Ovary (tissue), 9 donors: ENCODE measurements around the gene ALLC. TPM values are rescaled to one million over a fixed set of nuclear protein-coding genes. Genes with fewer than 3 reads are reported as not detected.

Source experiments
- DNase-seq, 5 donors: peaks; one replicate each; pipeline ENCODE4 v3.0.0-alpha.2; 2019 to 2020
- H3K27ac ChIP-seq, 2 donors: fragments of 200-600 bp; one replicate each; pipeline versions ENCODE4 v1.5.1 to v1.8.0; 2019 to 2022
- H3K27me3 ChIP-seq: fragments of 200-600 bp; one replicate; pipeline ENCODE4 v1.8.0; 2022
- H3K36me3 ChIP-seq: fragments of 200-600 bp; sonication (generic); one replicate; pipeline ENCODE4 v1.5.1; 2019
- H3K4me1 ChIP-seq: one replicate; pipeline ENCODE4 v1.8.1; 2013; ENCODE audit warnings: mild to moderate bottlenecking, moderate library complexity; ENCODE audit not compliant: insufficient read depth
- H3K4me3 ChIP-seq: fragments of 200-600 bp; sonication (generic); one replicate; pipeline ENCODE4 v1.5.1; 2017
- H3K9me3 ChIP-seq, 2 donors: fragments of 200-600 bp in 1 of 2; sonication (generic) in 1 of 2; one replicate each; pipeline versions ENCODE4 v1.5.1 to v1.8.1; 2013 to 2019; ENCODE audit warnings: mild to moderate bottlenecking in 1 of 2, moderate library complexity in 1 of 2
- CTCF ChIP-seq, 3 donors: fragments of 450-650 bp in 2 of 3; fragments of 200-600 bp in 1 of 3; IDR thresholded peaks; one replicate each; pipeline versions ENCODE4 v1.5.1 to v1.8.0; 2016 to 2022; ENCODE audit warnings: antibody characterized with exemption in 3 of 3, mild to moderate bottlenecking in 1 of 3
- EP300 ChIP-seq: sonication (generic); formaldehyde crosslinking; IDR thresholded peaks from one replicate; pipeline ENCODE4 v1.6.1; 2017; ENCODE audit warnings: antibody characterized with exemption
- POLR2A ChIP-seq: fragments of 450-650 bp; IDR thresholded peaks from one replicate; pipeline ENCODE4 v1.6.1; 2017; ENCODE audit warnings: antibody characterized with exemption, mild to moderate bottlenecking, moderate library complexity
- WGBS, 3 donors: extraction: QIAGEN DNeasy Blood & Tissue Kit in 1 of 3; methylation state at CpG; one replicate each; pipeline versions ENCODE4 v1.1.5 to v1.1.7; 2013 to 2017; 5-methylcytosine and 5-hydroxymethylcytosine counted together
- intact Hi-C, 4 donors: fragments of 100-400 bp; cut with DNase I; formaldehyde crosslinking; loops; one replicate each; pipeline versions ENCODE4 v1.11.0 to v1.15.1; 2022 to 2023
- polyA plus RNA-seq, 2 donors: library from polyadenylated mRNA; stranded (reverse); fragments of 200-250 nt in 1 of 2; fragments of 350-450 nt in 1 of 2; fragmentation: Illumina TruSeq in 1 of 2; extraction: RNeasy Lipid Tissue Mini Kit (QIAGEN cat#74804) in 1 of 2; gene quantifications; one replicate each; pipeline ENCODE4 v1.2.3, GENCODE V29; 2013 to 2014
- total RNA-seq, 7 donors: library from RNA; depleted of rRNA in 2 of 7; stranded (reverse); fragments of >200 nt in 2 of 7; fragmentation: NEBNext Ultra II Directional in 3 of 7; extraction: Animal tissue kit (Norgen Biotek cat#: 25700) in 3 of 7; gene quantifications; one replicate each; pipeline versions ENCODE4 v1.1.0 to v1.2.4, GENCODE V29; 2016 to 2023
- donor health status: DM: no; HTN: no; CAD: no; lungs with moderate emphysema.
- donor health status: DM: no; HTN: no; CAD: no.
- donor health status: Bipolar disorder and iron deficiency.
- donor health status: DM: yes; HTN: yes; CAD: no.
- donor health status: DM: no; HTN: no; CAD: no.
- donor health status: DM: yes; HTN: yes; CAD: no.

The ALLC gene
- total and polyA plus RNA-seq, 9 donors: 0.20 to 1.2 (median 0.76) TPM; not detected in 5

- H3K9me3 ChIP-seq: no peaks in the 10 kb centered on the region
- no peaks in the 10 kb centered on the region for H3K27me3 ChIP-seq
- H3K4me1 ChIP-seq: peaks cover 5% of the 10 kb centered on the region
- 32 to 51% (median 42%) methylated on average over 3 of the region's 3 CpGs for WGBS, 3 donors
- no peak for DNase-seq
- no peak overlapping the region for H3K4me3 ChIP-seq
- intact Hi-C loops: no loop called here
- TF ChIP-seq CTCF (IDR thresholded peaks at IDR 0.05) (no peak), EP300 (no peak), POLR2A (no peak)
- H3K36me3 ChIP-seq: no peaks in the 10 kb centered on the region
- no peak overlapping the region for H3K27ac ChIP-seq
Measured at GRCh38 chr2:3664118-3664517, 6.1 kb downstream of the ALLC start.

GRCh38 chr2:3664925-3665324, 6.9 kb downstream of the ALLC start:
- H3K4me1 ChIP-seq: peaks cover 2% of the 10 kb centered on the region
- H3K27ac ChIP-seq: no peak overlapping the region
- 17 to 51% (median 19%) methylated on average over 8 of the region's 8 CpGs for WGBS, 3 donors
- H3K4me3 ChIP-seq: no peak overlapping the region
- no peaks in the 10 kb centered on the region for H3K9me3 ChIP-seq
- no peaks in the 10 kb centered on the region for H3K36me3 ChIP-seq
- intact Hi-C loops: no loop called here
- H3K27me3 ChIP-seq: no peaks in the 10 kb centered on the region
- DNase-seq: no peak
- TF ChIP-seq CTCF (IDR thresholded peaks at IDR 0.05) (no peak), POLR2A (no peak)

GRCh38 chr2:3665886-3666612, 8.0 kb downstream of the ALLC start:
- TF ChIP-seq CTCF (IDR thresholded peaks at IDR 0.05): no peak
- Histone ChIP-seq H3K27ac (no peak overlapping the region), H3K4me1 (no peaks in the 10 kb centered on the region), H3K9me3 (no peaks in the 10 kb centered on the region), H3K27me3 (no peaks in the 10 kb centered on the region), H3K36me3 (no peaks in the 10 kb centered on the region), H3K4me3 (no peak overlapping the region)
- DNase-seq: no peak
- 80 to 84% (median 80%) methylated on average over 16 of the region's 16 CpGs for WGBS, 3 donors
- intact Hi-C loops: no loop called here

- H3K27ac ChIP-seq: no peak overlapping the region
- DNase-seq: no peak
- no peak for TF ChIP-seq CTCF (IDR thresholded peaks at IDR 0.05)
- no peak for TF ChIP-seq EP300
- TF ChIP-seq POLR2A: no peak
- H3K4me1 ChIP-seq: no peaks in the 10 kb centered on the region
- H3K4me3 ChIP-seq: no peak overlapping the region
- intact Hi-C loops: no loop called here
- no peaks in the 10 kb centered on the region for H3K36me3 ChIP-seq
- H3K9me3 ChIP-seq: no peaks in the 10 kb centered on the region
- WGBS, 3 donors: 88 to 92% (median 90%) methylated on average over 18 of the region's 18 CpGs
- no peaks in the 10 kb centered on the region for H3K27me3 ChIP-seq
Measured at GRCh38 chr2:3666613-3666975, 8.6 kb downstream of the ALLC start.
